Measurements from ENCODE around the gene SLC66A2. TPM values are rescaled to one million over a fixed set of nuclear protein-coding genes. Genes with fewer than 3 reads are reported as not detected.

Gene SLC66A2
- total RNA-seq, 3 donors from 2014 or later (not counting 1 experiment from before 2014, with no cell fraction given), result 51.2 to 62.4 (median 54.1) TPM

DNA sequence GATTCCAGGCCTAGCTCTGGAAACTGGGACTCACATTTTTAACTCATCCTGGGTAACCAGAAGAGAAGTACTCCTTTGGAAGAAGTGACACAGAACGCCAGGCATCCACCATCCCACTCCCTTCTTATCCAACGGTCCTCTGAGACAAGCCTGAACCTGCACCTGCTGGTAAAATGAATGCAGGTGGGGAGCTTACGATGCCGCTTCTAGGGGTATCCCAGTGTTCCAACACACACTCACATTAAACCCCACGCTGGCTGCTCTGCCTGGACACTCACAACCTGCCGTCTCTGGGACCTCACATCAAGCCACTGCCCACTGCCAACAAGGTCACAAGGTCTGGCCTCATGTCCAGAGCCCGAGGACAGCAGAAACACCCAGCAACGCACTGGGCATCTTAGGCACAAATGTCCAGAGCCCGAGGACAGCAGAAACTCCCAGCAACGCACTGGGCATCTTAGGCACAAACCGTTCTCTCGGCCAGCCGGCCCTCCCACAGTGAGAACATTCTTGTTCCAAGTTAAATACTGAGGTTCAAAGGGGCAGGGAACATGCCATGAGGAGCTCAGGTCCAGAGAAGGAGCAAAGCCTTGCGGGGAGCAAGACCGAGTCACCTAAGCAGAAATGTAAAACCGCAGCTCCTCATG, 9.9 kb downstream of the SLC66A2 start:
- no peaks in the 10 kb centered on the region for H3K9me3 Mint-ChIP-seq
- H3K9me3 ChIP-seq (ENCODE audit: control insufficient read depth, insufficient read depth, low read length), result peaks cover 3% of the 10 kb centered on the region
- DNase-seq, result no peak
- H3K36me3 ChIP-seq (ENCODE audit: control insufficient read depth, insufficient read depth, low read length), result peaks cover 16% of the 10 kb centered on the region
- H3K4me1 ChIP-seq (ENCODE audit: control insufficient read depth, insufficient read depth, low read length), result peaks cover 12% of the 10 kb centered on the region
- H3K4me1 Mint-ChIP-seq, result peaks cover 20 to 41% of the 10 kb centered on the region in 2 donors
- TF ChIP-seq, protein P1, sequence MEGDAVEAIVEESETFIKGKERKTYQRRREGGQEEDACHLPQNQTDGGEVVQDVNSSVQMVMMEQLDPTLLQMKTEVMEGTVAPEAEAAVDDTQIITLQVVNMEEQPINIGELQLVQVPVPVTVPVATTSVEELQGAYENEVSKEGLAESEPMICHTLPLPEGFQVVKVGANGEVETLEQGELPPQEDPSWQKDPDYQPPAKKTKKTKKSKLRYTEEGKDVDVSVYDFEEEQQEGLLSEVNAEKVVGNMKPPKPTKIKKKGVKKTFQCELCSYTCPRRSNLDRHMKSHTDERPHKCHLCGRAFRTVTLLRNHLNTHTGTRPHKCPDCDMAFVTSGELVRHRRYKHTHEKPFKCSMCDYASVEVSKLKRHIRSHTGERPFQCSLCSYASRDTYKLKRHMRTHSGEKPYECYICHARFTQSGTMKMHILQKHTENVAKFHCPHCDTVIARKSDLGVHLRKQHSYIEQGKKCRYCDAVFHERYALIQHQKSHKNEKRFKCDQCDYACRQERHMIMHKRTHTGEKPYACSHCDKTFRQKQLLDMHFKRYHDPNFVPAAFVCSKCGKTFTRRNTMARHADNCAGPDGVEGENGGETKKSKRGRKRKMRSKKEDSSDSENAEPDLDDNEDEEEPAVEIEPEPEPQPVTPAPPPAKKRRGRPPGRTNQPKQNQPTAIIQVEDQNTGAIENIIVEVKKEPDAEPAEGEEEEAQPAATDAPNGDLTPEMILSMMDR (IDR thresholded peaks at IDR 0.05), result no peak
- WGBS (ENCODE audit: insufficient coverage), result 93% methylated on average over 16 of the region's 16 CpGs
- ATAC-seq, result no peak
- no peaks in the 10 kb centered on the region for H3K27me3 ChIP-seq (ENCODE audit: control insufficient read depth, insufficient read depth, low read length)
- H3K4me3 Mint-ChIP-seq, result no peak overlapping the region
- no peak overlapping the region for H3K27ac ChIP-seq (ENCODE audit: low read length)
- H3K4me3 ChIP-seq (ENCODE audit: low read length), result no peak overlapping the region
- peaks cover 7% of the 10 kb centered on the region for H3K36me3 Mint-ChIP-seq
- no peak overlapping the region for H3K27ac Mint-ChIP-seq
- intact Hi-C loops (cut with micrococcal nuclease), result no loop called here
- H3K27me3 Mint-ChIP-seq (ENCODE audit: low read depth in 2 of 2), result no peaks in the 10 kb centered on the region

DNA sequence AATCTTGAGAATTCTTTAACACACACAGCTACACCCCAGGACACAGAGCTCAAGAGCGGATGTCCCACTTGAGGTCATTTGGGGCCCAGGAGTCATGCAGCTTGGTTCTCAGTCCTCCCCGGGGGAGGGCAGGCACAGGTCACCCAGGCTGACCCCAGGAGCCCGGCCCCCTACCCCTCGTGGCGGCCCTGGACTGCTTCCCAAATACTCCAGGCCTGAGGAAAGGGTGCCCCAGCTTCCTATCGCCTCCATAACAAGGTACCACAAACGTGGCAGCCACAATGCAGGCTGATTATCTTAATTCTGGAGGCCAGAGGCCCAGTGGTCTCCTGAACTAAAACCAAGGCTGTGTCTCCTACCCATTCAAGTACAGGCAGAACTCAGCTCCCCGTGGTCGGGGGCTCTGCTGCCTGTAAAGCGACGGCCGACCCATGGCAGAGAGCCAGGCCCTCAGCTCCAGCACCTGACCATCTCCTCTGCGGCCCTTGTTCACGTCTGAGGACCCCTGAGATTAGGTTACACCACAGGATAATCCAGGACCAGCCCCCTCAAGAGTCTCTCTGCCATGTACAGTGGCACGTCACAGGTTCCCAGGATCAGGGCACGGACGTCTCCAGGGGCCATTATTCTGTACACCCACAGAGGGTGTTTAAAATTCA, 10.5 kb downstream of the SLC66A2 start:
- Mint-ChIP-seq H3K4me1 (peaks cover 20 to 43% of the 10 kb centered on the region in 2 donors), H3K36me3 (peaks cover 7% of the 10 kb centered on the region), H3K27me3 (ENCODE audit: low read depth in 2 of 2) (no peaks in the 10 kb centered on the region), H3K27ac (no peak overlapping the region), H3K4me3 (no peak overlapping the region), H3K9me3 (no peaks in the 10 kb centered on the region)
- DNase-seq (no peak), ATAC-seq (no peak)
- Histone ChIP-seq H3K4me1 (ENCODE audit: control insufficient read depth, insufficient read depth, low read length) (peaks cover 12% of the 10 kb centered on the region), H3K27ac (ENCODE audit: low read length) (no peak overlapping the region), H3K9me3 (ENCODE audit: control insufficient read depth, insufficient read depth, low read length) (peaks cover 5% of the 10 kb centered on the region), H3K36me3 (ENCODE audit: control insufficient read depth, insufficient read depth, low read length) (peaks cover 16% of the 10 kb centered on the region), H3K27me3 (ENCODE audit: control insufficient read depth, insufficient read depth, low read length) (no peaks in the 10 kb centered on the region), H3K4me3 (ENCODE audit: low read length) (no peak overlapping the region)
- intact Hi-C loops (cut with micrococcal nuclease), result no loop called here
- 94% methylated on average over 17 of the region's 17 CpGs for WGBS (ENCODE audit: insufficient coverage)
- TF ChIP-seq, protein P1 (IDR thresholded peaks at IDR 0.05), result no peak

DNA sequence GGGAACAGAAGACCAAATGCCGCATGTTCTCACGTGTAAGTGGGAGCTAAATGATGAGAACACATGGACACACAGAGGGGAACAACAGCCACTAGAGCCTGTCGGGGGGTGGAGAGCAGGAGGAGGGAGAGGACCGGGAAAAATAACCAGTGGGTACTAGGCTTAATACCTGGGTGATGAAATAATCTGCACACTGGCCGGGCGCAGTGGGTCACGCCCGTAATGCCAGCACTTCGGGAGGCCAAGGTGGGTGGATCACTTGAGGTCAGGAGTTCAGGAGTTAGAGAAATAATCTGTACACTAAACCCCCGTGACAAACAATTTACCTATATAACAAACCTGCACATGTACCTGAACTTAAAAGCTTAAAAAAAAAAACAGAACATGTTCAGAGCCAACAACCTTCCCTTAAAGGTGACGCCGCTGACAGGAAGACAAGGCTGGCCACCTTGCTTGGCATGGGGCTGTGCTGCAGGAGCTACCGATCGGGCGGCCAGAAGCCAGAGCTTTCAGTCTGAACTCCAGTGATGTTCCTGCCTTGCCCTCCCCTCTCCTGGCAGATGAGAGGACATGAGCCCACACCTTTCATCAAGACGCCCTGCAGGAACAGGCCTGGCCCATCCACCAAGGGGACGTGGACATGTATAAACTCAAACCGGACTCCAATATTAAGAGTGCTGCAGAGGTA, 11.2 kb downstream of the SLC66A2 start:
- no peaks in the 10 kb centered on the region for H3K27me3 Mint-ChIP-seq (ENCODE audit: low read depth in 2 of 2)
- no peak overlapping the region for H3K4me3 Mint-ChIP-seq
- WGBS (ENCODE audit: insufficient coverage), result 97% methylated on average over 18 of the region's 18 CpGs
- Histone ChIP-seq H3K4me3 (ENCODE audit: low read length) (no peak overlapping the region), H3K4me1 (ENCODE audit: control insufficient read depth, insufficient read depth, low read length) (peaks cover 12% of the 10 kb centered on the region), H3K36me3 (ENCODE audit: control insufficient read depth, insufficient read depth, low read length) (peaks cover 16% of the 10 kb centered on the region), H3K9me3 (ENCODE audit: control insufficient read depth, insufficient read depth, low read length) (peaks cover 12% of the 10 kb centered on the region), H3K27ac (ENCODE audit: low read length) (no peak overlapping the region), H3K27me3 (ENCODE audit: control insufficient read depth, insufficient read depth, low read length) (no peaks in the 10 kb centered on the region)
- ATAC-seq (no peak), DNase-seq (no peak)
- H3K27ac Mint-ChIP-seq, result no peak overlapping the region
- peaks cover 7% of the 10 kb centered on the region for H3K36me3 Mint-ChIP-seq
- intact Hi-C loops (cut with micrococcal nuclease), result no loop called here
- TF ChIP-seq, protein P1 (IDR thresholded peaks at IDR 0.05), result no peak
- no peaks in the 10 kb centered on the region for H3K9me3 Mint-ChIP-seq
- H3K4me1 Mint-ChIP-seq, result peaks cover 19 to 46% of the 10 kb centered on the region in 2 donors
